ENCODE data around the gene POPDC3. TPM values are rescaled to one million over a fixed set of nuclear protein-coding genes. Genes with fewer than 3 reads are reported as not detected.

The POPDC3 gene
- total RNA-seq, 1 experiment from 2014 or later, result 0.62 TPM

DNA sequence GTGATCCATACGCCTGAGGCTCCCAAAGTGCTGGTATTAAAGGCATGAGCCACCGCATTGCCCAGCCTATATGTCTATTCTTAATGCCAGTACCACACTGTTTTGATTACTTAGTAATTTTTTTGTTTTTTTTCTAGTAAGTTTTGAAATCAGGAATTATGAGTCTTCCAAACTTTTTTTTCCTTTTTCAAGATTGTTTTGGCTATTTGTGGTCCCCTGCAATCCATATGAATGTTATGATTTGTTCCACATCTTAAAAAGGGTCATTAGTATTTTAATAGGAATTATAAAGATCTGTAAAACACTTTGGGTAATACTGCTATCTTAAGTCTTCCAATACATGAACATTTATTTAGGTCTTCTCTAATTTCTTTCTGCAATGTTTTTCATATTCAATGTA lies 6.8 kb upstream of the POPDC3 start:
- POLR2A ChIA-PET (ENCODE audit: low non-redundant PET), result no interaction called here

DNA sequence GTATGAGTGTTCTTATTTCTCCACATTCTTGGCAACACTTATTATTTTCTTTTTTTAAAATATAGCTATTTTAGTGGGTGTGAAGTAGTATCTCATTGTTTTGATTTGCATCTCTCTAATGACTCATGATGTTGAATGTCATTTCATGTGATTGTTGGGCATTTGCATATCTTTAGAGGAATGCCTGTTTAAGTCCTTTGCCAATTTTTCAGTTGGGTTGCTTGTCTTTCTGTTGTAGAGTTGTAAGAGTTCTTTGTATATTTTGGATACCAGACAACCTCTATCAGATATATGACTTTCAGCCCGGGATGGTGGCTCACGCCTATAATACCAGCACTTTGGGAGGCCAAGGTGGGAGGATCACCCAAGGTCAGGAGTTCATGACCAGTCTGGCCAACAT lies 5.1 kb upstream of the POPDC3 start:
- H3K9me3 ChIP-seq (ENCODE audit: low read depth, low read length, poor library complexity, severe bottlenecking), result no peaks in the 10 kb centered on the region
- H3K27ac ChIP-seq (ENCODE audit: low read depth, low read length, poor library complexity, severe bottlenecking), result no peak overlapping the region
- H3K4me1 ChIP-seq (ENCODE audit: insufficient read depth, low read length, poor library complexity, severe bottlenecking), result no peaks in the 10 kb centered on the region
- no peak overlapping the region for H3K4me3 ChIP-seq (ENCODE audit: low read depth, low read length, poor library complexity, severe bottlenecking)
- H3K27me3 ChIP-seq (replicated peaks; ENCODE audit: insufficient read depth, low read depth, low read length, poor library complexity), result peaks cover 21% of the 10 kb centered on the region
- BruUV-seq (replicated peaks), result no TSS peak
- ChIA-PET CTCF (no interaction called here), POLR2A (ENCODE audit: low non-redundant PET) (no interaction called here)
- no peak for DNase-seq (ENCODE audit: low spot score)
- intact Hi-C loops (cut with micrococcal nuclease; ENCODE audit: unreplicated experiment), result no loop called here
- no peaks in the 10 kb centered on the region for H3K36me3 ChIP-seq (ENCODE audit: insufficient read depth, low read length, poor library complexity, severe bottlenecking)
- TF ChIP-seq, protein P1, sequence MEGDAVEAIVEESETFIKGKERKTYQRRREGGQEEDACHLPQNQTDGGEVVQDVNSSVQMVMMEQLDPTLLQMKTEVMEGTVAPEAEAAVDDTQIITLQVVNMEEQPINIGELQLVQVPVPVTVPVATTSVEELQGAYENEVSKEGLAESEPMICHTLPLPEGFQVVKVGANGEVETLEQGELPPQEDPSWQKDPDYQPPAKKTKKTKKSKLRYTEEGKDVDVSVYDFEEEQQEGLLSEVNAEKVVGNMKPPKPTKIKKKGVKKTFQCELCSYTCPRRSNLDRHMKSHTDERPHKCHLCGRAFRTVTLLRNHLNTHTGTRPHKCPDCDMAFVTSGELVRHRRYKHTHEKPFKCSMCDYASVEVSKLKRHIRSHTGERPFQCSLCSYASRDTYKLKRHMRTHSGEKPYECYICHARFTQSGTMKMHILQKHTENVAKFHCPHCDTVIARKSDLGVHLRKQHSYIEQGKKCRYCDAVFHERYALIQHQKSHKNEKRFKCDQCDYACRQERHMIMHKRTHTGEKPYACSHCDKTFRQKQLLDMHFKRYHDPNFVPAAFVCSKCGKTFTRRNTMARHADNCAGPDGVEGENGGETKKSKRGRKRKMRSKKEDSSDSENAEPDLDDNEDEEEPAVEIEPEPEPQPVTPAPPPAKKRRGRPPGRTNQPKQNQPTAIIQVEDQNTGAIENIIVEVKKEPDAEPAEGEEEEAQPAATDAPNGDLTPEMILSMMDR (conservative IDR thresholded peaks at IDR 0.05; ENCODE audit: low read depth, low read length), result no peak
- no peak for TF ChIP-seq EZH2 (IDR thresholded peaks at IDR 0.05; ENCODE audit: borderline replicate concordance, low read depth, low read length, poor library complexity, severe bottlenecking)

More for the DNA sequence above, 6.8 kb upstream of the POPDC3 start:
- BruUV-seq (replicated peaks), result no TSS peak
- Histone ChIP-seq H3K27ac (ENCODE audit: low read depth, low read length, poor library complexity, severe bottlenecking) (no peak overlapping the region), H3K27me3 (replicated peaks; ENCODE audit: insufficient read depth, low read depth, low read length, poor library complexity) (peaks cover 5% of the 10 kb centered on the region), H3K4me3 (ENCODE audit: low read depth, low read length, poor library complexity, severe bottlenecking) (no peak overlapping the region), H3K4me1 (ENCODE audit: insufficient read depth, low read length, poor library complexity, severe bottlenecking) (no peaks in the 10 kb centered on the region), H3K36me3 (ENCODE audit: insufficient read depth, low read length, poor library complexity, severe bottlenecking) (no peaks in the 10 kb centered on the region), H3K9me3 (ENCODE audit: low read depth, low read length, poor library complexity, severe bottlenecking) (no peaks in the 10 kb centered on the region)
- intact Hi-C loops (cut with micrococcal nuclease; ENCODE audit: unreplicated experiment), result no loop called here
- CTCF ChIA-PET, result no interaction called here
- DNase-seq (ENCODE audit: low spot score), result no peak
- TF ChIP-seq EZH2 (IDR thresholded peaks at IDR 0.05; ENCODE audit: borderline replicate concordance, low read depth, low read length, poor library complexity, severe bottlenecking), result no peak
- TF ChIP-seq, protein P1 (conservative IDR thresholded peaks at IDR 0.05; ENCODE audit: low read depth, low read length), result no peak

DNA sequence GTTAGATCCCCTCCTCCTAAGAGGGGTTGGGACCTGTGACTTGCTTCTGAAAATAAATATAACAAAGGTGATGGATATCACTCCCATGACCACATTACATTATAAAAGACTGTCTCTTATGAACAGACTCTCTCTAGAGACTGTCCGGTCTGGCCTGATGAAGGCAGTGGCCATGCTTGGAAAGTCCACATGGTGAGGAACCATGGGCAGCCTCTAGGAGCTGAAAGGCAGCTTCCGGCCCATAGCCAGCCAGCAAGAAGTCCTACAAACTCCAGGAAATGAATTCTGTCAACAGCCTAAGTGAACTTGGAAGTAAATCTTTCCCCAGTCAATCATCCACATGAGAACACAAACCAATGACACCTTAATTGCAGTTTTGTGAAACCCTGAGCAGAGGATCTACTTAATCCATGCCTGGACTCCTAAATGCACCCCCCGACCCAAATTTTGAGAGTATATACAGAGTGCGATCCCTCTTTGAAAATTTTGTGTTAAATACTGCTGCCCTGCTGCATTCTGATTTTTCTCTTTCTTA lies 2.2 kb upstream of the POPDC3 start:
- CTCF ChIA-PET, result no interaction called here
- no TSS peak for BruUV-seq (replicated peaks)
- Histone ChIP-seq H3K27me3 (replicated peaks; ENCODE audit: insufficient read depth, low read depth, low read length, poor library complexity) (peaks cover 47% of the 10 kb centered on the region), H3K27ac (ENCODE audit: low read depth, low read length, poor library complexity, severe bottlenecking) (no peak overlapping the region), H3K4me1 (ENCODE audit: insufficient read depth, low read length, poor library complexity, severe bottlenecking) (no peaks in the 10 kb centered on the region), H3K9me3 (ENCODE audit: low read depth, low read length, poor library complexity, severe bottlenecking) (no peaks in the 10 kb centered on the region), H3K4me3 (ENCODE audit: low read depth, low read length, poor library complexity, severe bottlenecking) (no peak overlapping the region), H3K36me3 (ENCODE audit: insufficient read depth, low read length, poor library complexity, severe bottlenecking) (no peaks in the 10 kb centered on the region)
- intact Hi-C loops (cut with micrococcal nuclease; ENCODE audit: unreplicated experiment), result no loop called here
- POLR2A ChIA-PET (ENCODE audit: low non-redundant PET), result no interaction called here
- DNase-seq (ENCODE audit: low spot score), result no peak
- TF ChIP-seq, protein P1 (conservative IDR thresholded peaks at IDR 0.05; ENCODE audit: low read depth, low read length), result no peak
- no peak for TF ChIP-seq EZH2 (IDR thresholded peaks at IDR 0.05; ENCODE audit: borderline replicate concordance, low read depth, low read length, poor library complexity, severe bottlenecking)
